Ovary (tissue), 3 donors: ENCODE results near the gene NECAB2.

ENCODE experiments used
- EP300 ChIP-seq: sonication (generic); formaldehyde crosslinking; IDR thresholded peaks from one replicate; pipeline ENCODE4 v1.6.1; 2017; ENCODE audit warnings: antibody characterized with exemption
- POLR2A ChIP-seq: fragments of 450-650 bp; IDR thresholded peaks from one replicate; pipeline ENCODE4 v1.6.1; 2017; ENCODE audit warnings: antibody characterized with exemption, mild to moderate bottlenecking, moderate library complexity
- TF ChIP-seq, protein P1 (sequence below), 3 donors: fragments of 450-650 bp in 2 of 3; fragments of 200-600 bp in 1 of 3; IDR thresholded peaks; one replicate each; pipeline versions ENCODE4 v1.5.1 to v1.8.0; 2016 to 2022; ENCODE audit warnings: antibody characterized with exemption in 3 of 3, mild to moderate bottlenecking in 1 of 3
- donor health status: DM: no; HTN: no; CAD: no.

DNA sequence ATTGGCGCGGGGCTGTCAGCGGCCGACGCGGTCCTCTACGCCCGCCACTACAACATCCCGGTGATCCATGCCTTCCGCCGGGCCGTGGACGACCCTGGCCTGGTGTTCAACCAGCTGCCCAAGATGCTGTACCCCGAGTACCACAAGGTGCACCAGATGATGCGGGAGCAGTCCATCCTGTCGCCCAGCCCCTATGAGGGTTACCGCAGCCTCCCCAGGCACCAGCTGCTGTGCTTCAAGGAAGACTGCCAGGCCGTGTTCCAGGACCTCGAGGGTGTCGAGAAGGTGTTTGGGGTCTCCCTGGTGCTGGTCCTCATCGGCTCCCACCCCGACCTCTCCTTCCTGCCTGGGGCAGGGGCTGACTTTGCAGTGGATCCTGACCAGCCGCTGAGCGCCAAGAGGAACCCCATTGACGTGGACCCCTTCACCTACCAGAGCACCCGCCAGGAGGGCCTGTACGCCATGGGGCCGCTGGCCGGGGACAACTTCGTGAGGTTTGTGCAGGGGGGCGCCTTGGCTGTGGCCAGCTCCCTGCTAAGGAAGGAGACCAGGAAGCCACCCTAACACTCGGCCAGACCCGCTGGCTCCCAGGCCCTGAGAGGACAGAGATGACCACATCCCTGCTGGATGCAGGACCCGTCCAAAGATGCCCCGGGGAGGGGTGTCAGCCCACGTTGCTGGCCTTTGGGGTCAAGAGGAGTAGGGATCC, 2.4 kb upstream of the NECAB2 start:
- TF ChIP-seq, protein P1, sequence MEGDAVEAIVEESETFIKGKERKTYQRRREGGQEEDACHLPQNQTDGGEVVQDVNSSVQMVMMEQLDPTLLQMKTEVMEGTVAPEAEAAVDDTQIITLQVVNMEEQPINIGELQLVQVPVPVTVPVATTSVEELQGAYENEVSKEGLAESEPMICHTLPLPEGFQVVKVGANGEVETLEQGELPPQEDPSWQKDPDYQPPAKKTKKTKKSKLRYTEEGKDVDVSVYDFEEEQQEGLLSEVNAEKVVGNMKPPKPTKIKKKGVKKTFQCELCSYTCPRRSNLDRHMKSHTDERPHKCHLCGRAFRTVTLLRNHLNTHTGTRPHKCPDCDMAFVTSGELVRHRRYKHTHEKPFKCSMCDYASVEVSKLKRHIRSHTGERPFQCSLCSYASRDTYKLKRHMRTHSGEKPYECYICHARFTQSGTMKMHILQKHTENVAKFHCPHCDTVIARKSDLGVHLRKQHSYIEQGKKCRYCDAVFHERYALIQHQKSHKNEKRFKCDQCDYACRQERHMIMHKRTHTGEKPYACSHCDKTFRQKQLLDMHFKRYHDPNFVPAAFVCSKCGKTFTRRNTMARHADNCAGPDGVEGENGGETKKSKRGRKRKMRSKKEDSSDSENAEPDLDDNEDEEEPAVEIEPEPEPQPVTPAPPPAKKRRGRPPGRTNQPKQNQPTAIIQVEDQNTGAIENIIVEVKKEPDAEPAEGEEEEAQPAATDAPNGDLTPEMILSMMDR (IDR thresholded peaks at IDR 0.05), result no peak
- no peak for TF ChIP-seq POLR2A
- no peak for TF ChIP-seq EP300
